GM19452 (cell line): ENCODE results near the gene DLX3.

Experiments
- ATAC-seq: cut with Tn5 transposase; IDR thresholded peaks from one replicate; pipeline ENCODE4 v1.9.1; 2021; ENCODE audit not compliant: unreplicated experiment

The DLX3 gene

GRCh38 chr17:49992933-49993422, 2.0 kb downstream of the DLX3 start:
- ATAC-seq: no peak

- no peak for ATAC-seq
Observed at GRCh38 chr17:49992191-49992932, 2.7 kb downstream of the DLX3 start.

GRCh38 chr17:49991409-49991808, 3.6 kb downstream of the DLX3 start:
- no peak for ATAC-seq

GRCh38 chr17:49990921-49991320, 4.1 kb downstream of the DLX3 start:
- no peak for ATAC-seq

GRCh38 chr17:49990331-49990730, 4.7 kb downstream of the DLX3 start:
- ATAC-seq: no peak

- no peak for ATAC-seq
Observed at GRCh38 chr17:49989518-49989880, 5.5 kb downstream of the DLX3 start.

- ATAC-seq: no peak
Observed at GRCh38 chr17:49987681-49988441, 7.2 kb downstream of the DLX3 start.

- no peak for ATAC-seq
Observed at GRCh38 chr17:49987290-49987585, 7.8 kb downstream of the DLX3 start.

GRCh38 chr17:49986396-49987289, 8.4 kb downstream of the DLX3 start:
- ATAC-seq: no peak

GRCh38 chr17:49985310-49985990, 9.6 kb downstream of the DLX3 start:
- ATAC-seq: no peak

- no peak for ATAC-seq
Observed at GRCh38 chr17:49984776-49985175, 10.2 kb downstream of the DLX3 start.

- ATAC-seq: no peak
Observed at GRCh38 chr17:49984283-49984682, 10.7 kb downstream of the DLX3 start.

GRCh38 chr17:49980703-49981197, 14.3 kb downstream of the DLX3 start:
- no peak for ATAC-seq

- no peak for ATAC-seq
Observed at GRCh38 chr17:49979748-49980479, 15.1 kb downstream of the DLX3 start.

GRCh38 chr17:49978501-49978900, 16.5 kb downstream of the DLX3 start:
- ATAC-seq: no peak

- ATAC-seq: no peak
Observed at GRCh38 chr17:49977463-49978389, 17.3 kb downstream of the DLX3 start.

GRCh38 chr17:49976828-49977202, 18.2 kb downstream of the DLX3 start:
- no peak for ATAC-seq

GRCh38 chr17:49976163-49976827, 18.7 kb downstream of the DLX3 start:
- no peak for ATAC-seq

GRCh38 chr17:49975531-49975930, 19.5 kb downstream of the DLX3 start:
- ATAC-seq: no peak
